ENCODE results near the gene CDK5RAP2.

GRCh38 chr9:120490888-120491595, 88.9 kb downstream of the CDK5RAP2 start:
- TF ChIP-seq EZH2phosphoT487 (IDR thresholded peaks at IDR 0.05; ENCODE audit: insufficient read depth, low read depth): no peak
- no peak for TF ChIP-seq EZH2 (IDR thresholded peaks at IDR 0.05; ENCODE audit: insufficient read depth, poor library complexity, severe bottlenecking)
